ENCODE results near the gene PPP1R27.

PPP1R27 gene

GRCh38 chr17:81823820-81824550, 10.9 kb downstream of the PPP1R27 start:
- FAIRE-seq (no peak), DNase-seq (ENCODE audit: insufficient read length) (no peak)
- TF ChIP-seq POLR2AphosphoS5 (IDR thresholded peaks at IDR 0.05; ENCODE audit: low read depth, low read length) (no peak), TAF1 (IDR thresholded peaks at IDR 0.05; ENCODE audit: borderline replicate concordance, low read depth, low read length) (no peak), POLR2A (IDR thresholded peaks at IDR 0.05; ENCODE audit: low read depth, low read length) (no peak)

DNA sequence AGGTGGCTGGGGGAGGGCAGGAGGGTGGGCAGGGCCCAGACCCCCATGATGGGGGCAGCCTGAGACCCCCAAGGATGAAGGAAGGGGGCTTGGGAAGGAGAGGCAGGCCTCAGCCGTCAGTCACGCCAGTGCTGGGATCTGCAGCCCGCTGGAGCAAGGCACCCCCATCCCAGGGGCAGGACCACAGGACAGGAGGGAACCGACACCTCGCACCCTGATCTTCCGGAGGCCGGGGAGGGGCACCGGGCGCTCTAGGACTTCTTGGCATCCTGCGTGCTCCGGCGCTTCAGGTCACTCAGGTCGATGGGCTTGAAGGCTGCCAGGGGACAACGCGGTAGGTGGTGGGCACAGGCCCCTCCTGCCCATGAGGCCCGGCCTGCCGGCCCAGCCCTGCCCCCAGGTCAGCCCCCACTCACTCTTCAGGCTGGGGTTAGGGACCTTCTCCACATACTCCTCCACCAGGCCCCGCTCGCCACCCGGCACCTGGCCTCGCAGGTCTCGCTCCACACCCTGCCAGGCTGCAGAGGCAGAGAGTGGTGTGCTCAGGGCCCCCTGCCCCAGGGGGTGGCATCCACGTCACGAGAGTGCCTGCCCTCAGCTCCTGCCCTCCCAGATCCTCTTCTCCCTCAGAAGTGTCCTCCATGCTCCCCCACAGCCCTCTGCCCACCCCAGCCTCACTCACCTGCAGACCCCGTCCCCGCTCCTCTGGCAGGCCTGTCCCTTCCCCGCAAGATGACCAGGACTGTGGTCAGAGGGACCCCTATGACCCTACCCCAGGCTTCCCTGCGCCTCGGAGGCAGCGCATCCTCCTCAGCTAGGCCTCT, 11.6 kb downstream of the PPP1R27 start:
- DNase-seq (ENCODE audit: insufficient read length): no peak
- TF ChIP-seq POLR2A (IDR thresholded peaks at IDR 0.05; ENCODE audit: low read depth, low read length) (no peak), POLR2AphosphoS5 (IDR thresholded peaks at IDR 0.05; ENCODE audit: low read depth, low read length) (no peak), TAF1 (IDR thresholded peaks at IDR 0.05; ENCODE audit: borderline replicate concordance, low read depth, low read length) (no peak)
- no peak for FAIRE-seq

DNA sequence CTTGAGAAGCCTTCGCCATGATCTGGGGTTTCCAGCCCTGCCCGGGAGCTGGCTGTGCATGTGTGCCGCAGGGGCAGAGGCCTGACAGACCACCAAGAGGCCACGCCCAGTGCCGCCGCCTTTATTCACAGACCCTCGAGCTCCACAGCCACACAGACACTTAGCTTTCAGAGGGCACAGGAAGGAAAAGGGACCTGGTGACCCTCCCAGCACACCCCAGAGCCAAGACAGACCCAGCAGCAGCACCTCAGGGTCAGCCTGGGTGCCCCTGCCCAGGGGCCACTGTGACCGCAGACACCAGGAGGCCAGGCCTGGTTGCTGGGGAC, 12.6 kb downstream of the PPP1R27 start:
- no peak for TF ChIP-seq TAF1 (IDR thresholded peaks at IDR 0.05; ENCODE audit: borderline replicate concordance, low read depth, low read length)
- no peak for FAIRE-seq
- DNase-seq (ENCODE audit: insufficient read length): no peak

DNA sequence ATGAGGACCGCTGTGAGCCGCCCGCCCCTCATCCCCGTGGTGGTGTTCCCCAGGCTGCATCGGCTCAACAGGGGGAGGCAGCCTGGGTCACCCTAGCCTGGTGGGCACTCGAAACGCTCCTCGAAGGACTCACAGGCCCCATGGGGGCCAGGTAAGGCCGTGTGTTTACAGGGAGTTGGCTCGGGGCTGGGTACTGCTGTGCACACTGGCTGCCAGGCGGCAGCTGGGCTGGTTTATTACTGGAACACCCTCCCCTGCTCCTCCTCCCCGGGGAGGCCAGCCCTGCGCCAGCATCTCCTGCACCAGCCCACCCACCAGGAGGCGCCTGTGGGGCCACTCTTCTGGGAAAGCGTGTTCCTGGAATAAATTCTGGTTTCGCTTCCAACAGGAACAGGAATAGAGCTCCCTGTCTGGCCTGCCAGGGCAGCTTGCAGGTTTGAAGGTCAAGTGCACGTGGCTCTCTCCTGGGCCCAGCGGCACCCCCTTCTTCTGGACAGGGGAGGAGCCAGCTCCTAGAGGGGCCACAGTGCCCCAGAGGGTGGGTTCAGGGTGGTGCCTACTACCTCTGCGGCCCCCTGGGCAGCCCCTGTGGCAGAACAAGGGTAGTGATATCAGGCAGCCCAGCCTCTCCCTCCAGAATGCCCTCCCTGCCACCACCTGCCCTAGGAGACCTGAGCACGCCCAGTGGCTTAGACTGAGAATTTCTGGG, 13.1 kb downstream of the PPP1R27 start:
- TF ChIP-seq POLR2AphosphoS5 (IDR thresholded peaks at IDR 0.05; ENCODE audit: low read depth, low read length): no peak
- DNase-seq (ENCODE audit: insufficient read length) (no peak), FAIRE-seq (no peak)

DNA sequence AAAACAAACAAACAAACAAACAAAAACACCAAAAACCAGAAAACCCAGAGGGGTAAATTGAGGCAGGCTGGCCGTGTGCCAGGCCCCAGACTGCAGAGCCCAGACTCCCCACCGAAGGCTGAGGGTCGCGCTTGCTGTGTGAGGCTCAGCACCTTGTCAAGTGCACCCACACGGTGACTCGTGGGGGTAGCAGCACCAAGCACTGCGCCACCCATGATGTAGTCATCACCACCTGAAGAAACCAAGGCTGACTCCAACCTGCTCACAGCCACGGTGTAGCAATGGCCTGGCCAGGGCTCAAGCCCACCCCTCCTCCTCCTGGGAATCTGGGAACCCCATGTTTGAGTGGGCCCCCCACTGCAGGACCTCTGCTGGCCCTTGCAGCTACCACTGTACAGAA, 13.7 kb downstream of the PPP1R27 start:
- no peak for FAIRE-seq
- TF ChIP-seq POLR2A (IDR thresholded peaks at IDR 0.05; ENCODE audit: low read depth, low read length): no peak
- TF ChIP-seq POLR2AphosphoS5 (IDR thresholded peaks at IDR 0.05; ENCODE audit: low read depth, low read length): no peak
- no peak for TF ChIP-seq TAF1 (IDR thresholded peaks at IDR 0.05; ENCODE audit: borderline replicate concordance, low read depth, low read length)
- DNase-seq (ENCODE audit: insufficient read length): no peak

DNA sequence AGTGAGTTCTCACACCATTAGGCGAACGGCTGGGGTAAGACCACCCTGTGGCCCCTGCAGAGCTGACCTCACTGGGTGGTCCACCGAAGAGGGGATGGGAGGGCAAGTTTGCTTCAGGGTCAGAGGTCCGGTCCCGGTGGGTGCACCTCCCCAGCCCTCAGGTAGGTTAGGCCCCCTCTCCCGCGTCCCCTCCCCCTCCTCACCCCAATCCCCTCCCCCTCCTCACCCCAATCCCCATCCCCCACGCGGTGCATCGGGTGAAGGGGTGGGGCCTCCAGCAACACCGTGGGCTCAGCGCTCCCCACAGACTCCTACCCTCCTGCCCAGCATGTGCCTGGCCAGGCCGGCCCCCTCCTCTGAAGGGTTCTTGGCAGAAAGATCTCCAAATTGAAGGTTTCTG, 15.1 kb downstream of the PPP1R27 start:
- TF ChIP-seq POLR2AphosphoS5 (IDR thresholded peaks at IDR 0.05; ENCODE audit: low read depth, low read length): no peak
- no peak for TF ChIP-seq TAF1 (IDR thresholded peaks at IDR 0.05; ENCODE audit: borderline replicate concordance, low read depth, low read length)
- no peak for TF ChIP-seq POLR2A (IDR thresholded peaks at IDR 0.05; ENCODE audit: low read depth, low read length)
- no peak for DNase-seq (ENCODE audit: insufficient read length)

DNA sequence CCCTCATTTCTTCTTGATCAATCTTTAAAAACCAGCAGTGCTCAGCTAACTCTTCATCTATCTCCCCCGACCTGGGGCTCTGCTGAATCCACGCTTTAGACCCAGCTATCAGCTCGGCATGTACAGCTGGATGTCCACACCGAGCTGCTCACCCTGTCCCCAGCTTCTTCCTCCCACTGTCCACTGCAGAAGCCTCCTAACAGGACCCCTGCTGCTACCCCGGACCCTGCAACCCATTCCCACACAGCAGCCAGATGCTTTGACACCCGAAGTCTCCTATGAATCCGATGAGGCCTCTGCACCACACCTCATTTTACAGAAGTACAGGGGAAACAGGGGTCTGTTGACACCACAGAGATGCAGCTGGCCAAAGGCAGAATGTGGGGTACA, 17.1 kb downstream of the PPP1R27 start:
- no peak for FAIRE-seq
- no peak for TF ChIP-seq POLR2A (IDR thresholded peaks at IDR 0.05; ENCODE audit: low read depth, low read length)
- no peak for TF ChIP-seq TAF1 (IDR thresholded peaks at IDR 0.05; ENCODE audit: borderline replicate concordance, low read depth, low read length)
- DNase-seq (ENCODE audit: insufficient read length): no peak

More for the DNA sequence above, 15.1 kb downstream of the PPP1R27 start:
- FAIRE-seq: no peak

GRCh38 chr17:81815646-81815986, 19.2 kb downstream of the PPP1R27 start:
- FAIRE-seq: no peak
- DNase-seq (ENCODE audit: insufficient read length): no peak
- TF ChIP-seq TAF1 (IDR thresholded peaks at IDR 0.05; ENCODE audit: borderline replicate concordance, low read depth, low read length) (no peak), POLR2A (IDR thresholded peaks at IDR 0.05; ENCODE audit: low read depth, low read length) (no peak), POLR2AphosphoS5 (IDR thresholded peaks at IDR 0.05; ENCODE audit: low read depth, low read length) (no peak)

DNA sequence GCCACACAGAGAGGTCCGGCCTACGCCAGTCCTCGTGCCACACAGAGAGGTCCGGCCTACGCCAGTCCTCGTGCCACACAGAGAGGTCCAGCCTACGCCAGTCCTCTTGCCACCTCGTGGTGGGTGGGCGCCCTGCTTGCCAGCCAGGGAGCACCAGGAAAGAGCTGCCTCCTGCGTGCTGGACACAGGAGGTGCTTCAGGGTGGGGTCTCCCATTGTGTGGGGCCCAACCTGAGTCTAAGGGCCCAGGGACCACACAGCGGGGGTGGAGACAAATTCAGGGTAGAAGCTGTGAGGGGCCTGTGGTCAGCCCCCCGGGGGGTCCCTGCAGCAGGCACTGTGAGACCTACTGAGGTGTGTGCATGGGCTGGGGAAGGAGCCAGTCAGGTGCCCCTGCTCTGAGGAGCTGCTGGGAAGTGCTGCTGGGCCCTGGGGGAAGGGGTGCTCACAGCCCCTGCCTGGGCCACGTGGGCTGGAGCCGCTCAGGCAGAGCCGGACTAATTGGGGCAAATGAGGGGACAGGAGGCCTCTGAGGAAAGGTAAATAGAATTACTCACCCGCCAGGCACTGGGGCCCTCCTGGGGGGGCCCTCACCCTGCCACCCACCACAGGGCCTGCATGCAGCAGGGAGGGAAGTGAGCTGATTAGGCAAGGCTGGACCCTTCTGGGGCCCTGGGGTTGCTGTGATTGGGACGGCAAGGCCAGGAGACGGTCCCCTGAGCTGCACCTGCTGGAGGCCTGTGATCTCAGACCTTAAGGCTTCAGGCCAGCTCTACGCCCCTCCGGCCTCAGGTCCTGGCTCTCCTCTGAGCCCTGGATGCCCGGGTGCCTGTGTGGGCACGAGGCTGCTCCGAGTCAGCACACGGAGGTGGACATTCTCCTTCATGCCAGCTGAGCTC, 19.9 kb downstream of the PPP1R27 start:
- no peak for FAIRE-seq
- no peak for DNase-seq (ENCODE audit: insufficient read length)
- TF ChIP-seq POLR2AphosphoS5 (IDR thresholded peaks at IDR 0.05; ENCODE audit: low read depth, low read length): no peak
- no peak for TF ChIP-seq POLR2A (IDR thresholded peaks at IDR 0.05; ENCODE audit: low read depth, low read length)
- TF ChIP-seq TAF1 (IDR thresholded peaks at IDR 0.05; ENCODE audit: borderline replicate concordance, low read depth, low read length): no peak

DNA sequence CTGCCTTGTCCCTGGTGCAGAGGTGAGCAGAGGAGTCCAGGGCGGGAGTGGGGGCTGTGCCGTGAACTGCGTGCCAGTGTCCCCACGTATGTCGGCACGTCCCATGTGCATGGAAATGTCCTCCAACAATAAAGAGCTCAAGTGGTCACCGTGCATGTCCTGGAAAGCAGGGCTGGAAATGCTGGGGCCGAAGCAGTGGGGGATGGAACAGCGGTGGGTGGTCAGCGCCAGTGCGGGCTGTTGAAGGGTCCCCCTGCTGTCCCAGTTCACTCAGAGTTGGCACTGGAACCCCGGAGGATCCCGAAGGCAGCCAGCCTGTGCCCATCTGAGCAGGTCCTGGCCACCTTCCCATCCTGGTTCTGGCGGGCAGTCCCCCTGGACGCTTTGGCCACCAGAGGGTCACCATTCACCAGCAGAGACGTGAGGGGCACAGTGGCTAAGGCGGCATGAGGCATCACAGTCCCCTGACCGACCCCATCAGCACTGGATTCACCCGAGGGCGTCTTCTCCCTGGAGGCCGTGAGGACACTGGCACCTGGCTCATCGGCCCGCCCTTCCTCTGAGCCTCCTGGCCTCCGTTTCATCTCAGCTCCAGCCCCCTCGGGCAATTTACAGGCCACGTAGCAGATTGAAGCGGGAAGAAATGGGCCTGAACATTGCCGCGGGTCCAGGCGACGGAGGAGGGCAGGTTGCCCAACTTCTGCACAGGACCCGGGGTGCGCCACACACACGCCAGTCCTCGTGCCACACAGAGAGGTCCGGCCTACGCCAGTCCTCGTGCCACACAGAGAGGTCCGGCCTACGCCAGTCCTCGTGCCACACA, 20.8 kb downstream of the PPP1R27 start:
- no peak for DNase-seq (ENCODE audit: insufficient read length)
- no peak for FAIRE-seq
- TF ChIP-seq POLR2AphosphoS5 (IDR thresholded peaks at IDR 0.05; ENCODE audit: low read depth, low read length) (no peak), TAF1 (IDR thresholded peaks at IDR 0.05; ENCODE audit: borderline replicate concordance, low read depth, low read length) (no peak), POLR2A (IDR thresholded peaks at IDR 0.05; ENCODE audit: low read depth, low read length) (no peak)

DNA sequence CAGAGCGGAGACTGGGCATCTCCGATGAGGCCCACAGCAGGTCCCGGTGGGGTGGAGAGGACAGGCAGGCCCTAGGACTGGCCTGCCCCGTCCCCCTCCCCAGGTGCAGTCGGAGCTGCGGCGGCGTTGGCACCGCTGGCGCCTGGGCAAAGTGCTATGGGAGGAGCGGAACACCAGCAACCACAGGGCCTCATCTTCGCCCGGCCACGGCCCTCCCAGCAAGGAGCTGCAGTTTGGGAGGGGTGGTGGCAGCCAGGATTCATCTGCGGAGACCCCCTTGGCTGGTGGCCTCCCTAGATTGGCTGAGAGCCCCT, 21.5 kb downstream of the PPP1R27 start:
- TF ChIP-seq POLR2AphosphoS5 (IDR thresholded peaks at IDR 0.05; ENCODE audit: low read depth, low read length) (no peak), POLR2A (IDR thresholded peaks at IDR 0.05; ENCODE audit: low read depth, low read length) (no peak), TAF1 (IDR thresholded peaks at IDR 0.05; ENCODE audit: borderline replicate concordance, low read depth, low read length) (no peak)
- FAIRE-seq (no peak), DNase-seq (ENCODE audit: insufficient read length) (no peak)

All from GM12892 (cell line).